HK-2 (cell line): Measurements from ENCODE around the gene C11orf86.
"Not testable (repeated sequence)": the region's sequence is repeated elsewhere in the genome, so short reads cannot be mapped to it uniquely, and the experiment has no call there.

Experiments
- DNase-seq: peaks from one replicate; pipeline ENCODE4 v3.0.0-alpha.2; 2018; ENCODE audit not compliant: unreplicated experiment

The C11orf86 gene

GRCh38 chr11:66989360-66989759, 14.3 kb downstream of the C11orf86 start:
- DNase-seq, result not testable (repeated sequence)

- DNase-seq, result no peak
Observed at GRCh38 chr11:66992041-66992440, 16.9 kb downstream of the C11orf86 start.

- no peak for DNase-seq
Observed at GRCh38 chr11:66996609-66997273, 21.6 kb downstream of the C11orf86 start.

GRCh38 chr11:66999555-66999954, 24.5 kb downstream of the C11orf86 start:
- no peak for DNase-seq

- DNase-seq, result no peak
Observed at GRCh38 chr11:67001332-67001731, 26.2 kb downstream of the C11orf86 start.

- no peak for DNase-seq
Observed at GRCh38 chr11:67002297-67002913, 27.3 kb downstream of the C11orf86 start.

GRCh38 chr11:67002921-67003411, 27.9 kb downstream of the C11orf86 start:
- no peak for DNase-seq

- DNase-seq, result not testable (repeated sequence)
Observed at GRCh38 chr11:67005200-67005599, 30.1 kb downstream of the C11orf86 start.

- DNase-seq, result no peak
Observed at GRCh38 chr11:67006029-67006884, 31.2 kb downstream of the C11orf86 start.

GRCh38 chr11:67007126-67007525, 32.0 kb downstream of the C11orf86 start:
- no peak for DNase-seq

- no peak for DNase-seq
Observed at GRCh38 chr11:67010296-67010905, 35.3 kb downstream of the C11orf86 start.

GRCh38 chr11:67013511-67014045, 38.5 kb downstream of the C11orf86 start:
- DNase-seq, result no peak

- DNase-seq, result no peak
Observed at GRCh38 chr11:67014343-67014742, 39.2 kb downstream of the C11orf86 start.

- DNase-seq, result no peak
Observed at GRCh38 chr11:67015048-67015447, 39.9 kb downstream of the C11orf86 start.

GRCh38 chr11:67016550-67016949, 41.4 kb downstream of the C11orf86 start:
- no peak for DNase-seq

GRCh38 chr11:67020949-67021348, 45.8 kb downstream of the C11orf86 start:
- DNase-seq, result no peak

- peak; percentile 75 for DNase-seq
Observed at GRCh38 chr11:67022341-67022933, 47.3 kb downstream of the C11orf86 start.

GRCh38 chr11:67022961-67023956, 48.2 kb downstream of the C11orf86 start, which contains the start of gene SYT12:
Gene SYT12 (plus strand): TSS chr11:67023134. CDS start chr11:67030145, 7,011 bp downstream.
- no peak for DNase-seq

GRCh38 chr11:67023957-67024353, 48.9 kb downstream of the C11orf86 start:
- no peak for DNase-seq

GRCh38 chr11:67024410-67024809, 49.3 kb downstream of the C11orf86 start:
- no peak for DNase-seq
